NOMO-1 (cell line): ENCODE results near the gene CLCN5.
A peak's percentile ranks its signal among the peaks of the same experiment; 100 is the strongest.

Source experiments
- DNase-seq, 2 experiments: peaks; one replicate each; lab custom pipeline; 2025; ENCODE audit not compliant: unreplicated experiment in 2 of 2; lab: John Stamatoyannopoulos, UW

The CLCN5 gene

GRCh38 chrX:49922291-49923241 is at the start of gene CLCN5:
TSS of gene CLCN5 (plus strand) at chrX:49922596. CDS start at chrX:49925299, 2,703 bp downstream.
- DNase-seq, result peak; percentile 84 to 88

- DNase-seq, result no peak
These were observed 45.6 kb upstream of the CLCN5 start for GRCh38 chrX:49876750-49877149.

GRCh38 chrX:49877397-49878101 is 44.8 kb upstream of the CLCN5 start:
- DNase-seq, result no peak

- no peak for DNase-seq
These were observed 44.1 kb upstream of the CLCN5 start for GRCh38 chrX:49878128-49878833.

GRCh38 chrX:49878834-49879655 is 43.4 kb upstream of the CLCN5 start, which contains the start of gene USP27X:
TSS of gene USP27X (plus strand) at chrX:49879484. CDS start at chrX:49880308, 824 bp downstream.
- peak; percentile 70 to 71 for DNase-seq

- no peak for DNase-seq
These were observed 42.6 kb upstream of the CLCN5 start for GRCh38 chrX:49879656-49880277.

GRCh38 chrX:49880668-49881067 is 41.7 kb upstream of the CLCN5 start:
- DNase-seq, result no peak

GRCh38 chrX:49884290-49884862 is 38.0 kb upstream of the CLCN5 start:
- peak; percentile 38 to 53 for DNase-seq

- peak in 1 of 2 experiments; percentile 21 for DNase-seq
These were observed 29.9 kb upstream of the CLCN5 start for GRCh38 chrX:49892542-49892941.

- DNase-seq, result no peak
These were observed 25.4 kb upstream of the CLCN5 start for GRCh38 chrX:49896951-49897350.

- DNase-seq, result no peak
These were observed 21.3 kb upstream of the CLCN5 start for GRCh38 chrX:49901048-49901447.

- DNase-seq, result peak; percentile 24 to 34
These were observed 12.1 kb upstream of the CLCN5 start for GRCh38 chrX:49910344-49910743.

- DNase-seq, result no peak
These were observed 10.3 kb upstream of the CLCN5 start for GRCh38 chrX:49912086-49912485.

GRCh38 chrX:49912861-49913260 is 9.5 kb upstream of the CLCN5 start:
- no peak for DNase-seq

GRCh38 chrX:49915361-49916222 is 6.8 kb upstream of the CLCN5 start:
- peak; percentile 28 to 58 for DNase-seq

- DNase-seq, result no peak
These were observed 2.8 kb upstream of the CLCN5 start for GRCh38 chrX:49919617-49920016.

GRCh38 chrX:49921109-49921508 is 1.3 kb upstream of the CLCN5 start:
- DNase-seq, result no peak

- DNase-seq, result no peak
These were observed 2.8 kb downstream of the CLCN5 start for GRCh38 chrX:49925176-49925575.
